NCI-H2171 (cell line): ENCODE measurements around the gene PARVB.

Source experiments
- DNase-seq: peaks from one replicate; lab custom pipeline; 2025; lab: John Stamatoyannopoulos, UW

Gene PARVB

GRCh38 chr22:44185237-44186120 is 161.4 kb downstream of the PARVB start:
- no peak for DNase-seq

GRCh38 chr22:44186121-44186510 is 162.0 kb downstream of the PARVB start:
- no peak for DNase-seq

GRCh38 chr22:44186737-44187136 is 162.6 kb downstream of the PARVB start:
- no peak for DNase-seq

- DNase-seq: no peak
Observed at GRCh38 chr22:44187652-44188230, 163.6 kb downstream of the PARVB start.

GRCh38 chr22:44188316-44188715 is 164.2 kb downstream of the PARVB start:
- DNase-seq: no peak

- no peak for DNase-seq
Observed at GRCh38 chr22:44188986-44189630, 165.0 kb downstream of the PARVB start.

GRCh38 chr22:44190381-44190976 is 166.4 kb downstream of the PARVB start:
- DNase-seq: no peak

GRCh38 chr22:44191036-44191454 is 166.9 kb downstream of the PARVB start:
- DNase-seq: no peak

- DNase-seq: no peak
Observed at GRCh38 chr22:44192098-44192815, 168.2 kb downstream of the PARVB start.

- no peak for DNase-seq
Observed at GRCh38 chr22:44192816-44193534, 168.9 kb downstream of the PARVB start.

- DNase-seq: no peak
Observed at GRCh38 chr22:44193535-44193891, 169.4 kb downstream of the PARVB start.

- DNase-seq: no peak
Observed at GRCh38 chr22:44194569-44194968, 170.5 kb downstream of the PARVB start.

- peak; percentile 35 for DNase-seq
Observed at GRCh38 chr22:44195189-44195871, 171.2 kb downstream of the PARVB start.

GRCh38 chr22:44196241-44196640 is 172.1 kb downstream of the PARVB start:
- DNase-seq: no peak

- DNase-seq: no peak
Observed at GRCh38 chr22:44196731-44197131, 172.6 kb downstream of the PARVB start.

GRCh38 chr22:44197271-44197670 is 173.2 kb downstream of the PARVB start:
- DNase-seq: no peak

- DNase-seq: no peak
Observed at GRCh38 chr22:44199164-44199563, 175.1 kb downstream of the PARVB start.

- DNase-seq: no peak
Observed at GRCh38 chr22:44199866-44200265, 175.8 kb downstream of the PARVB start.

GRCh38 chr22:44200451-44200850 is 176.3 kb downstream of the PARVB start:
- no peak for DNase-seq

- DNase-seq: no peak
Observed at GRCh38 chr22:44200855-44201550, 176.9 kb downstream of the PARVB start.
